Common myeloid progenitor, CD34-positive (primary cell): ENCODE results near the gene ZSCAN32. TPM values are rescaled to one million over a fixed set of nuclear protein-coding genes. Genes with fewer than 3 reads are reported as not detected.

Experiments used
- CTCF ChIA-PET: fragments of 350-600 bp; sonication (Branson Sonifier 250); formaldehyde crosslinking; loops from one replicate; lab custom pipeline; 2021; ENCODE audit warnings: antibody characterized with exemption; lab: Charles Lee
- POLR2A ChIA-PET: fragments of 350-600 bp; sonication (Branson Sonifier 250); formaldehyde crosslinking; loops from one replicate; lab custom pipeline; 2021; ENCODE audit warnings: antibody characterized with exemption; lab: Charles Lee
- DNase-seq, 3 donors: peaks; one replicate each; pipeline versions ENCODE4 v3.0.0 to v3.0.0-alpha.2; 2013
- H3K27ac ChIP-seq, 2 experiments: 1 replicate in 1 of 2; 2 replicates in 1 of 2; pipeline ENCODE4 v1.7.0; 2013; ENCODE audit warnings: inconsistent platforms in 2 of 2, low read length in 2 of 2, mild to moderate bottlenecking in 2 of 2, low read depth in 1 of 2, moderate library complexity in 1 of 2; ENCODE audit not compliant: severe bottlenecking in 2 of 2, insufficient read depth in 1 of 2, poor library complexity in 1 of 2
- H3K27me3 ChIP-seq, 5 experiments: replicated peaks in 2 of 5; 1 replicate in 3 of 5; 2 replicates in 2 of 5; pipeline versions ENCODE4 v1.6.1 to v1.7.0; 2013; ENCODE audit warnings: low read length in 4 of 5, mild to moderate bottlenecking in 2 of 5, moderate library complexity in 2 of 5, inconsistent platforms in 1 of 5; ENCODE audit not compliant: insufficient read depth in 5 of 5, control insufficient read depth in 4 of 5
- H3K36me3 ChIP-seq, 4 experiments: 1 replicate in 2 of 4; 2 replicates in 2 of 4; pipeline versions ENCODE4 v1.6.1 to v1.7.0; 2013; ENCODE audit warnings: low read length in 3 of 4, control low read depth in 1 of 4, mild to moderate bottlenecking in 1 of 4; ENCODE audit not compliant: control insufficient read depth in 4 of 4, insufficient read depth in 4 of 4
- H3K4me1 ChIP-seq, 4 experiments: 1 replicate in 3 of 4; 2 replicates in 1 of 4; pipeline versions ENCODE4 v1.6.1 to v1.7.1; 2013; ENCODE audit warnings: low read length in 3 of 4, mild to moderate bottlenecking in 3 of 4, control low read depth in 1 of 4, inconsistent platforms in 1 of 4, moderate library complexity in 1 of 4; ENCODE audit not compliant: control insufficient read depth in 4 of 4, insufficient read depth in 4 of 4; ENCODE audit errors: control extremely low read depth in 1 of 4
- H3K4me3 ChIP-seq, 7 experiments: 1 replicate in 4 of 7; 2 replicates in 3 of 7; pipeline versions ENCODE4 v1.5.1 to v1.7.0; 2013; ENCODE audit warnings: mild to moderate bottlenecking in 7 of 7, low read length in 6 of 7, moderate library complexity in 6 of 7, inconsistent platforms in 2 of 7, low read depth in 2 of 7, control low read depth in 1 of 7; ENCODE audit not compliant: insufficient read depth in 4 of 7, control insufficient read depth in 1 of 7; ENCODE audit errors: extremely low read depth in 1 of 7
- H3K9me3 ChIP-seq, 5 experiments: 1 replicate in 4 of 5; 2 replicates in 1 of 5; pipeline versions ENCODE4 v1.6.1 to v1.7.1; 2013; ENCODE audit warnings: low read length in 4 of 5, mild to moderate bottlenecking in 2 of 5, inconsistent platforms in 1 of 5, low read depth in 1 of 5, moderate library complexity in 1 of 5; ENCODE audit not compliant: control insufficient read depth in 4 of 5, insufficient read depth in 2 of 5; ENCODE audit errors: control extremely low read depth in 1 of 5
- WGBS: methylation state at CpG from one replicate; pipeline ENCODE4 v1.1.5; 2013; ENCODE audit not compliant: insufficient coverage; 5-methylcytosine and 5-hydroxymethylcytosine counted together
- polyA plus RNA-seq: library from polyadenylated mRNA; unstranded; fragments of 120-200 nt; gene quantifications from one replicate; pipeline ENCODE4 v1.2.1, GENCODE V29; 2013

ZSCAN32 gene
- polyA plus RNA-seq: 15.1 TPM

DNA sequence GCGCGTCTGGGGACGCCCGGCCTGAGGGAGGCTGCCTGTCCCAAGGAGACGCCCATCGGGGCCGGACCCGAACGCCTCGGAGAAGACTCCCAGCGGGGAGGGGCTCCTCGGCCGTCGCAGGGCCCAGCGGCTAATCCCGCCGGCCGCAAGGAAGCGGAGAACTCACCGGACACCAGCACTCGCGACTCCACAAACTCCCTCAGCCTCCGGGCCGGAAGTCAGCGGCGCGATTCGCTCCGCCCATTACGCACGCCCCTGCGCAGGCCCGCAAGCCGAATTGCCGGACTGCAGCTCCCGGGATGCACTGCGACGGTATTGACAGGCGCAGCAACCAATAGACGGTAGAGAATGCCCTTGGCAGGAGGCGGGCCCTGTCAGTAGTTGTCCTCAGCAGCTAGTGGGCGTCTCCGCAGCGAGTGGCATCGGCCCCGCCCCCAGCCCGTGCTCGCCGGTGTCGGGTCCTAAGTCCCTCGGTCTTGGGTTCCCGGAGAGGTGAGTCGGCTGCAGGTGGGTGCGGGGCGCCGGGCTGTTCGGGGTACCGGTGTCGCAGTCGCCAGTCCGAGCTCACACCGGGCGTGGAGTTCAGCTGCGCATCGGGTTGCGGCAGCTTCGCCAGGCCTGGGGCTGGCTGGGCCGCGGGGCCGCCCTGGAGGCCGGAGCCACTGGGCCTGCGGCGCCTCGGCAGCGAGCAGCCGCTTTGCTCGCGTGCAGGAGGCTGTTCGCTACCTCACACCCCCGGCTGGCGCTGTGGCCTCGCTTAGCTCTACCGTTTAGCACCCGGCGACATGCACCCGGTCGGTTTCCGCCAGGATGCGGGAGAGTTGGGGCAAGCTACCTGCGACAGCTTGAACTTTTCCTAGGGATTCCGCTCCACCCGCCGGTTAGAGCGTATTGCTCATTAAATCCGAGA lies at the start of gene ZSCAN32, which contains the start of gene ZNF174:
ZSCAN32 (minus strand) TSS at position 226 of the 910 bp plus-strand sequence. CDS start 3,447 bp downstream, outside the sequence.
ZNF174 (plus strand) TSS at position 437 of the 910 bp plus-strand sequence. CDS start 790 bp downstream, outside the sequence.
- 0% methylated on average over 87 of the region's 95 CpGs for WGBS
- Histone ChIP-seq H3K27me3 (no peaks in the 10 kb centered on the region), H3K9me3 (peaks cover 4 to 62% (median 48%) of the 10 kb centered on the region in 5 experiments), H3K4me3 (peak within 1 kb of the TSS; percentile 67 to 96 (median 89)), H3K4me1 (peaks cover 2 to 17% (median 9%) of the 10 kb centered on the region in 4 experiments), H3K27ac (peak within 1 kb of the TSS; percentile 77 to 88), H3K36me3 (peaks cover 33 to 54% (median 46%) of the 10 kb centered on the region in 4 experiments)
- CTCF ChIA-PET: interaction anchor here (1.3 to 1.5 kb wide), 2 partner anchors 42 to 56 kb away, joined by 3 to 4 read pairs; partner anchors contain the start of genes NAA60 and ZNF597
- POLR2A ChIA-PET: interaction anchor here (0.6 to 1.3 kb wide), 4 partner anchors 12 to 118 kb away, joined by 3 to 5 read pairs (median 3); partner anchors contain the start of genes NAA60, ZNF263 and ZNF597
- peak; percentile 99 to 100 (median 100) for DNase-seq

DNA sequence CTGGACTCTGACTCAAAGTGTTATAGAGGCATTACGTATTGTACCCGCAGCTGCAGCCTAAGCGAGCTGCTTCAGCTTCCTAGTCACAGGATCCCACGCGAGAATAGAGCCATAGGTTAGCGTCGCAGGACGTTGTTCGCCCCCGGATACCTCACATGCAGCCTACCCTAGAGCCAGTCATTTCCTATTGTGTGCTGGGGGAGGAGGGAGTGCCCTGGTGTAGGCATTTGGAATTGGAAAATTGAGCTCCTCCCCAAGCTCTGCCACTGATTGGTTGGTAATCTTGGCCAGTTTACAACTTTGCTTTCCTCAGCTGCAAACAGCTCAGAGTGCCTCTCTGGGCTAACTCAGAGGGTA lies 43.2 kb upstream of the ZSCAN32 start:
- Histone ChIP-seq H3K27ac (peak overlapping the region; percentile 87 to 91), H3K4me1 (peaks cover 3 to 13% (median 6%) of the 10 kb centered on the region in 4 experiments), H3K4me3 (peak overlapping the region; percentile 39 to 88 (median 73)), H3K27me3 (no peaks in the 10 kb centered on the region), H3K9me3 (peaks cover 3 to 28% (median 21%) of the 10 kb centered on the region in 5 experiments), H3K36me3 (peaks cover 3 to 34% (median 17%) of the 10 kb centered on the region in 4 experiments)
- ChIA-PET CTCF (interaction anchor here (0.9 to 1.3 kb wide), 4 partner anchors 9 to 155 kb away, joined by 3 to 4 read pairs (median 3); partner anchors contain the start of genes ZNF174 and ZSCAN32), POLR2A (interaction anchor here (0.6 to 1.8 kb wide), 4 partner anchors 13 to 161 kb away, joined by 3 to 11 read pairs (median 4); partner anchors contain the start of genes ZNF174 and ZSCAN32)
- peak; percentile 69 to 86 (median 84) for DNase-seq
- WGBS: 47% methylated on average over 6 of the region's 10 CpGs

- H3K36me3 ChIP-seq: peaks cover 3 to 35% (median 18%) of the 10 kb centered on the region in 4 experiments
- WGBS: 53% methylated on average over 59 of the region's 61 CpGs
- no peaks in the 10 kb centered on the region for H3K27me3 ChIP-seq
- H3K9me3 ChIP-seq: peaks cover 5 to 30% (median 23%) of the 10 kb centered on the region in 5 experiments
- CTCF ChIA-PET: interaction anchor here (0.6 to 1.3 kb wide), 4 partner anchors 10 to 314 kb away, joined by 3 to 4 read pairs (median 3); partner anchors contain the start of genes ZNF174 and ZSCAN32
- peaks cover 3 to 13% (median 6%) of the 10 kb centered on the region in 4 experiments for H3K4me1 ChIP-seq
- peak within 1 kb of the TSS; percentile 87 to 91 for H3K27ac ChIP-seq
- peak; percentile 88 to 93 (median 92) for DNase-seq
- H3K4me3 ChIP-seq: peak within 1 kb of the TSS; percentile 40 to 88 (median 73)
- POLR2A ChIA-PET: interaction anchor here (0.6 to 1.8 kb wide), 4 partner anchors 14 to 161 kb away, joined by 3 to 11 read pairs (median 4); partner anchors contain the start of genes ZNF174 and ZSCAN32
Observed at GRCh38 chr16:3443108-3444031, 42.6 kb upstream of the ZSCAN32 start, which contains the start of the genes NAA60 and ZNF597. NAA60 (plus strand) TSS chr16:3443680; CDS start chr16:3476228, 32,548 bp downstream. ZNF597 (minus strand) TSS chr16:3443504; CDS start chr16:3443153, 351 bp downstream.

GRCh38 chr16:3439637-3440036 lies 38.8 kb upstream of the ZSCAN32 start:
- ChIA-PET CTCF (no interaction called here), POLR2A (no interaction called here)
- H3K36me3 ChIP-seq: peaks cover 7 to 54% (median 22%) of the 10 kb centered on the region in 4 experiments
- peaks cover 3 to 9% (median 4%) of the 10 kb centered on the region in 4 experiments for H3K4me1 ChIP-seq
- no peak overlapping the region for H3K27ac ChIP-seq
- peak in 2 of 3 donors; percentile 23 to 28 for DNase-seq
- H3K4me3 ChIP-seq: no peak overlapping the region
- H3K27me3 ChIP-seq: peaks cover 0 to 4% (median 0%) of the 10 kb centered on the region in 5 experiments
- peaks cover 6 to 57% (median 25%) of the 10 kb centered on the region in 5 experiments for H3K9me3 ChIP-seq
- no CpG with 5 or more reads among the region's 4 CpGs for WGBS

DNA sequence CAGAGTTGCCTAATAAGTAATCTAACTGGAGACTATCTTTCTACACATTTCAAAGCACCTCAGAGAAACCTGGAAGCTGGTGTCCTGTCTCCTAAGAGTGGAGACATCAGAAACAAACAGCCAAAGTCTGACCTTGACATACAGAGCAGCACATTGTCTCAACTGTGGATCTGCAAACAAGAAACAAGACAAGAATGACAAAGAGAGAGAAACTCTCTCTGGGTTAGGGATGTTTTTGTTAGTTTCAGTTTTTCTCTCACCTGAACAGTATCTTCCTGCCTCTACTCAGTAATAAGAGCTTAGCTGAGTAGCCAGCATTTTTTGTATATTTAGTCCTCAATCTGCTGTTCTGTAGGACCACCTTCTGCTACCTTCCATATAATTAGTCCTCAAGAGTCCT lies 33.6 kb upstream of the ZSCAN32 start:
- Histone ChIP-seq H3K36me3 (peaks cover 5 to 58% (median 22%) of the 10 kb centered on the region in 4 experiments), H3K27me3 (peaks cover 0 to 4% (median 0%) of the 10 kb centered on the region in 5 experiments), H3K9me3 (peaks cover 6 to 63% (median 26%) of the 10 kb centered on the region in 5 experiments), H3K27ac (no peak overlapping the region), H3K4me1 (peaks cover 0 to 3% (median 0%) of the 10 kb centered on the region in 4 experiments), H3K4me3 (no peak overlapping the region)
- DNase-seq: no peak
- ChIA-PET POLR2A (no interaction called here), CTCF (no interaction called here)

- ChIA-PET POLR2A (no interaction called here), CTCF (no interaction called here)
- no peak overlapping the region for H3K27ac ChIP-seq
- 63% methylated on average over 26 of the region's 26 CpGs for WGBS
- H3K4me3 ChIP-seq: peak overlapping the region in 4 of 7 experiments; percentile 13 to 57 (median 38)
- peak in 2 of 3 donors; percentile 68 to 79 for DNase-seq
- H3K27me3 ChIP-seq: peaks cover 0 to 4% (median 0%) of the 10 kb centered on the region in 5 experiments
- H3K36me3 ChIP-seq: peaks cover 2 to 37% (median 12%) of the 10 kb centered on the region in 4 experiments
- H3K9me3 ChIP-seq: peaks cover 2 to 50% (median 17%) of the 10 kb centered on the region in 5 experiments
- peaks cover 0 to 3% (median 0%) of the 10 kb centered on the region in 4 experiments for H3K4me1 ChIP-seq
Observed at GRCh38 chr16:3431779-3432219, 31.0 kb upstream of the ZSCAN32 start.
